HUES48 (cell line): ENCODE results near the gene BOLA2B.
"Not testable (repeated sequence)": the region's sequence is repeated elsewhere in the genome, so short reads cannot be mapped to it uniquely, and the experiment has no call there.

ENCODE experiments used
- H3K27ac ChIP-seq: one replicate; pipeline ENCODE4 v1.7.0; 2013; ENCODE audit warnings: low read depth, low read length, inconsistent platforms
- H3K27me3 ChIP-seq: 2 replicates; pipeline ENCODE4 v1.6.1; 2013; ENCODE audit warnings: mild to moderate bottlenecking, low read length; ENCODE audit not compliant: control insufficient read depth, insufficient read depth
- H3K36me3 ChIP-seq: 2 replicates; pipeline ENCODE4 v1.6.1; 2013; ENCODE audit warnings: low read length; ENCODE audit not compliant: control insufficient read depth, insufficient read depth
- H3K4me1 ChIP-seq: 2 replicates; pipeline ENCODE4 v1.6.1; 2013; ENCODE audit warnings: mild to moderate bottlenecking, low read length; ENCODE audit not compliant: control insufficient read depth, insufficient read depth
- H3K4me3 ChIP-seq: 2 replicates; pipeline ENCODE4 v1.5.1; 2013; ENCODE audit warnings: mild to moderate bottlenecking, low read depth, low read length
- H3K9ac ChIP-seq: 2 replicates; pipeline ENCODE4 v1.6.1; 2013; ENCODE audit warnings: mild to moderate bottlenecking, low read depth, low read length, moderate library complexity
- H3K9me3 ChIP-seq: 2 replicates; pipeline ENCODE4 v1.6.1; 2013; ENCODE audit warnings: low read length; ENCODE audit not compliant: control insufficient read depth, insufficient read depth

BOLA2B gene

GRCh38 chr16:30183233-30184095 is 10.0 kb downstream of the BOLA2B start, which contains the start of gene CORO1A:
CORO1A (plus strand) TSS chr16:30183602; CDS start chr16:30185210, 1,608 bp downstream.
- Histone ChIP-seq H3K9me3 (no peaks in the 10 kb centered on the region), H3K9ac (no peak within 1 kb of the TSS), H3K27ac (no peak within 1 kb of the TSS), H3K4me3 (peak within 1 kb of the TSS; percentile 69), H3K27me3 (peaks cover 11% of the 10 kb centered on the region), H3K36me3 (no peaks in the 10 kb centered on the region), H3K4me1 (no peaks in the 10 kb centered on the region)

- peaks cover 11% of the 10 kb centered on the region for H3K27me3 ChIP-seq
- H3K4me1 ChIP-seq, result no peaks in the 10 kb centered on the region
- no peak overlapping the region for H3K4me3 ChIP-seq
- no peak overlapping the region for H3K9ac ChIP-seq
- no peak overlapping the region for H3K27ac ChIP-seq
- no peaks in the 10 kb centered on the region for H3K9me3 ChIP-seq
- H3K36me3 ChIP-seq, result no peaks in the 10 kb centered on the region
Observed at GRCh38 chr16:30180741-30181140, 12.7 kb downstream of the BOLA2B start.

GRCh38 chr16:30179931-30180330 is 13.5 kb downstream of the BOLA2B start:
- Histone ChIP-seq H3K4me3 (no peak overlapping the region), H3K9ac (no peak overlapping the region), H3K27me3 (peaks cover 11% of the 10 kb centered on the region), H3K9me3 (no peaks in the 10 kb centered on the region), H3K27ac (no peak overlapping the region), H3K4me1 (no peaks in the 10 kb centered on the region), H3K36me3 (no peaks in the 10 kb centered on the region)

GRCh38 chr16:30179195-30179594 is 14.3 kb downstream of the BOLA2B start:
- H3K27me3 ChIP-seq, result peaks cover 5% of the 10 kb centered on the region
- no peak overlapping the region for H3K27ac ChIP-seq
- H3K9me3 ChIP-seq, result no peaks in the 10 kb centered on the region
- no peaks in the 10 kb centered on the region for H3K4me1 ChIP-seq
- H3K9ac ChIP-seq, result no peak overlapping the region
- no peak overlapping the region for H3K4me3 ChIP-seq
- no peaks in the 10 kb centered on the region for H3K36me3 ChIP-seq

- not testable (repeated sequence) for H3K27ac ChIP-seq, H3K9ac ChIP-seq, H3K4me3 ChIP-seq, H3K27me3 ChIP-seq, H3K36me3 ChIP-seq, H3K9me3 ChIP-seq, H3K4me1 ChIP-seq
Observed at GRCh38 chr16:30176876-30177275, 16.6 kb downstream of the BOLA2B start.

GRCh38 chr16:30173054-30173453 is 20.4 kb downstream of the BOLA2B start:
- H3K4me1 ChIP-seq, result no peaks in the 10 kb centered on the region
- H3K27me3 ChIP-seq, result no peaks in the 10 kb centered on the region
- H3K9ac ChIP-seq, result no peak overlapping the region
- H3K27ac ChIP-seq, result no peak overlapping the region
- no peaks in the 10 kb centered on the region for H3K36me3 ChIP-seq
- no peaks in the 10 kb centered on the region for H3K9me3 ChIP-seq
- no peak overlapping the region for H3K4me3 ChIP-seq

GRCh38 chr16:30170145-30170544 is 23.3 kb downstream of the BOLA2B start:
- H3K9ac ChIP-seq, H3K27ac ChIP-seq, H3K36me3 ChIP-seq, H3K4me1 ChIP-seq, H3K9me3 ChIP-seq, H3K27me3 ChIP-seq, H3K4me3 ChIP-seq: not testable (repeated sequence)

GRCh38 chr16:30169416-30169815 is 24.1 kb downstream of the BOLA2B start:
- H3K36me3 ChIP-seq, H3K9me3 ChIP-seq, H3K4me1 ChIP-seq, H3K4me3 ChIP-seq, H3K27me3 ChIP-seq, H3K27ac ChIP-seq, H3K9ac ChIP-seq: not testable (repeated sequence)

GRCh38 chr16:30168746-30169145 is 24.7 kb downstream of the BOLA2B start:
- H3K4me1 ChIP-seq, H3K9me3 ChIP-seq, H3K36me3 ChIP-seq, H3K9ac ChIP-seq, H3K4me3 ChIP-seq, H3K27ac ChIP-seq, H3K27me3 ChIP-seq: not testable (repeated sequence)

GRCh38 chr16:30166202-30166902 is 27.1 kb downstream of the BOLA2B start:
- no peak overlapping the region for H3K9ac ChIP-seq
- no peak overlapping the region for H3K4me3 ChIP-seq
- H3K27ac ChIP-seq, result no peak overlapping the region
- H3K4me1 ChIP-seq, result no peaks in the 10 kb centered on the region
- no peaks in the 10 kb centered on the region for H3K36me3 ChIP-seq
- no peaks in the 10 kb centered on the region for H3K9me3 ChIP-seq
- no peaks in the 10 kb centered on the region for H3K27me3 ChIP-seq

GRCh38 chr16:30163538-30163937 is 29.9 kb downstream of the BOLA2B start:
- H3K27ac ChIP-seq, result no peak overlapping the region
- H3K36me3 ChIP-seq, result no peaks in the 10 kb centered on the region
- no peaks in the 10 kb centered on the region for H3K9me3 ChIP-seq
- H3K4me1 ChIP-seq, result no peaks in the 10 kb centered on the region
- no peak overlapping the region for H3K4me3 ChIP-seq
- no peak overlapping the region for H3K9ac ChIP-seq
- H3K27me3 ChIP-seq, result no peaks in the 10 kb centered on the region
